Measurements from ENCODE around the gene SLC25A21.

Gene SLC25A21

GRCh38 chr14:36944307-36945010 is 227.9 kb downstream of the SLC25A21 start:
- Histone ChIP-seq H3K9me3 (ENCODE audit: low read depth, low read length) (no peaks in the 10 kb centered on the region), H3K36me3 (ENCODE audit: insufficient read depth, low read length) (no peaks in the 10 kb centered on the region), H3K27ac (no peak overlapping the region), H3K4me3 (no peak overlapping the region), H3K9ac (ENCODE audit: insufficient read length) (no peak overlapping the region)
- no peak for DNase-seq (ENCODE audit: low read depth, low spot score)
- TF ChIP-seq EZH2 (IDR thresholded peaks at IDR 0.05) (no peak), POLR2AphosphoS5 (IDR thresholded peaks at IDR 0.05; ENCODE audit: borderline replicate concordance, low read depth, low read length) (no peak), FOXP2 (optimal IDR thresholded peaks at IDR 0.05; ENCODE audit: control extremely low read depth, extremely low read length, insufficient read depth) (no peak)

GRCh38 chr14:36942522-36943245 is 229.7 kb downstream of the SLC25A21 start:
- DNase-seq (ENCODE audit: low read depth, low spot score) = no peak
- H3K9me3 ChIP-seq (ENCODE audit: low read depth, low read length) = no peaks in the 10 kb centered on the region
- H3K36me3 ChIP-seq (ENCODE audit: insufficient read depth, low read length) = no peaks in the 10 kb centered on the region
- no peak overlapping the region for H3K9ac ChIP-seq (ENCODE audit: insufficient read length)
- H3K4me3 ChIP-seq = no peak overlapping the region
- TF ChIP-seq EZH2 (IDR thresholded peaks at IDR 0.05) (no peak), FOXP2 (optimal IDR thresholded peaks at IDR 0.05; ENCODE audit: control extremely low read depth, extremely low read length, insufficient read depth) (no peak), POLR2AphosphoS5 (IDR thresholded peaks at IDR 0.05; ENCODE audit: borderline replicate concordance, low read depth, low read length) (no peak)
- no peak overlapping the region for H3K27ac ChIP-seq

GRCh38 chr14:36941783-36942521 is 230.5 kb downstream of the SLC25A21 start:
- Histone ChIP-seq H3K36me3 (ENCODE audit: insufficient read depth, low read length) (no peaks in the 10 kb centered on the region), H3K4me3 (peak overlapping the region; percentile 38), H3K9me3 (ENCODE audit: low read depth, low read length) (no peaks in the 10 kb centered on the region), H3K27ac (no peak overlapping the region), H3K9ac (ENCODE audit: insufficient read length) (no peak overlapping the region)
- peak; percentile 51 for DNase-seq (ENCODE audit: low read depth, low spot score)
- TF ChIP-seq FOXP2 (optimal IDR thresholded peaks at IDR 0.05; ENCODE audit: control extremely low read depth, extremely low read length, insufficient read depth) (no peak), POLR2AphosphoS5 (IDR thresholded peaks at IDR 0.05; ENCODE audit: borderline replicate concordance, low read depth, low read length) (no peak), EZH2 (IDR thresholded peaks at IDR 0.05) (no peak)

- Histone ChIP-seq H3K27ac (0 out of 2 replicates have a peak overlapping the region, but pooled peaks have one; percentile 63), H3K36me3 (ENCODE audit: insufficient read depth, low read length) (no peaks in the 10 kb centered on the region), H3K4me3 (peak overlapping the region; percentile 34; the same call in 1 of the 2 replicates), H3K9me3 (ENCODE audit: low read depth, low read length) (no peaks in the 10 kb centered on the region), H3K9ac (ENCODE audit: insufficient read length) (peak overlapping the region; percentile 58)
- DNase-seq (ENCODE audit: low read depth, low spot score) = no peak
- TF ChIP-seq EZH2 (IDR thresholded peaks at IDR 0.05) (no peak), POLR2AphosphoS5 (IDR thresholded peaks at IDR 0.05; ENCODE audit: borderline replicate concordance, low read depth, low read length) (no peak), FOXP2 (optimal IDR thresholded peaks at IDR 0.05; ENCODE audit: control extremely low read depth, extremely low read length, insufficient read depth) (no peak)
Observed at GRCh38 chr14:36940476-36940875, 231.9 kb downstream of the SLC25A21 start.

GRCh38 chr14:36939265-36939664 is 233.1 kb downstream of the SLC25A21 start:
- no peaks in the 10 kb centered on the region for H3K36me3 ChIP-seq (ENCODE audit: insufficient read depth, low read length)
- no peaks in the 10 kb centered on the region for H3K9me3 ChIP-seq (ENCODE audit: low read depth, low read length)
- no peak for DNase-seq (ENCODE audit: low read depth, low spot score)
- H3K27ac ChIP-seq = no peak overlapping the region
- no peak for TF ChIP-seq FOXP2 (optimal IDR thresholded peaks at IDR 0.05; ENCODE audit: control extremely low read depth, extremely low read length, insufficient read depth)
- no peak overlapping the region for H3K9ac ChIP-seq (ENCODE audit: insufficient read length)
- H3K4me3 ChIP-seq = no peak overlapping the region

- TF ChIP-seq FOXP2 (optimal IDR thresholded peaks at IDR 0.05; ENCODE audit: control extremely low read depth, extremely low read length, insufficient read depth) (no peak), EZH2 (IDR thresholded peaks at IDR 0.05) (no peak)
- no peaks in the 10 kb centered on the region for H3K9me3 ChIP-seq (ENCODE audit: low read depth, low read length)
Observed at GRCh38 chr14:36938678-36939077, 233.7 kb downstream of the SLC25A21 start.

GRCh38 chr14:36935976-36936678 is 236.3 kb downstream of the SLC25A21 start:
- no peak for TF ChIP-seq FOXP2 (optimal IDR thresholded peaks at IDR 0.05; ENCODE audit: control extremely low read depth, extremely low read length, insufficient read depth)
- TF ChIP-seq POLR2AphosphoS5 (IDR thresholded peaks at IDR 0.05; ENCODE audit: borderline replicate concordance, low read depth, low read length) = no peak
- no peak for TF ChIP-seq EZH2 (IDR thresholded peaks at IDR 0.05)
- H3K27ac ChIP-seq = no peak overlapping the region
- no peak overlapping the region for H3K4me3 ChIP-seq

More at GRCh38 chr14:36938678-36939077, 233.7 kb downstream of the SLC25A21 start:
- H3K4me3 ChIP-seq = no peak overlapping the region
- no peaks in the 10 kb centered on the region for H3K36me3 ChIP-seq (ENCODE audit: insufficient read depth, low read length)
- no peak for DNase-seq (ENCODE audit: low read depth, low spot score)
- H3K9ac ChIP-seq (ENCODE audit: insufficient read length) = no peak overlapping the region
- no peak overlapping the region for H3K27ac ChIP-seq

GRCh38 chr14:36934304-36934703 is 238.1 kb downstream of the SLC25A21 start:
- H3K9me3 ChIP-seq (ENCODE audit: low read depth, low read length) = no peaks in the 10 kb centered on the region
- no peak overlapping the region for H3K4me3 ChIP-seq
- DNase-seq (ENCODE audit: low read depth, low spot score) = no peak
- no peak for TF ChIP-seq EZH2 (IDR thresholded peaks at IDR 0.05)
- no peak for TF ChIP-seq FOXP2 (optimal IDR thresholded peaks at IDR 0.05; ENCODE audit: control extremely low read depth, extremely low read length, insufficient read depth)
- TF ChIP-seq POLR2AphosphoS5 (IDR thresholded peaks at IDR 0.05; ENCODE audit: borderline replicate concordance, low read depth, low read length) = no peak
- H3K9ac ChIP-seq (ENCODE audit: insufficient read length) = no peak overlapping the region
- H3K36me3 ChIP-seq (ENCODE audit: insufficient read depth, low read length) = no peaks in the 10 kb centered on the region
- no peak overlapping the region for H3K27ac ChIP-seq

More at GRCh38 chr14:36935976-36936678, 236.3 kb downstream of the SLC25A21 start:
- H3K36me3 ChIP-seq (ENCODE audit: insufficient read depth, low read length) = no peaks in the 10 kb centered on the region
- no peak overlapping the region for H3K9ac ChIP-seq (ENCODE audit: insufficient read length)
- DNase-seq (ENCODE audit: low read depth, low spot score) = no peak
- no peaks in the 10 kb centered on the region for H3K9me3 ChIP-seq (ENCODE audit: low read depth, low read length)

Measured in SK-N-MC (cell line).